HepG2 (cell line): ENCODE results near the gene GLB1L. TPM values are rescaled to one million over a fixed set of nuclear protein-coding genes. Genes with fewer than 3 reads are reported as not detected.

Experiments used
- KLF9 ChIP-seq: IDR thresholded peaks from 2 replicates; pipeline ENCODE4 v1.6.1; 2016; ENCODE audit warnings: low read depth
- LCORL ChIP-seq, 2 experiments: fragments of 450-650 bp in 1 of 2; sonication (generic) in 1 of 2; formaldehyde crosslinking in 1 of 2; IDR thresholded peaks; 2 replicates each; pipeline versions ENCODE4 v1.5.0 to v1.6.1; 2017 to 2020; ENCODE audit warnings: antibody characterized with exemption in 1 of 2, missing genetic modification reagents in 1 of 2
- NFYC ChIP-seq: IDR thresholded peaks from 2 replicates; pipeline ENCODE4 v1.6.1; 2016; ENCODE audit warnings: missing genetic modification reagents, missing compliant biosample characterization
- RARA ChIP-seq: IDR thresholded peaks from 2 replicates; pipeline ENCODE4 v1.6.1; 2016; ENCODE audit warnings: missing genetic modification reagents, missing compliant biosample characterization
- ZNF616 ChIP-seq: sonication (generic); formaldehyde crosslinking; IDR thresholded peaks from 2 replicates; pipeline ENCODE4 v1.5.0; 2020; ENCODE audit warnings: low read depth, mild to moderate bottlenecking, missing genetic modification reagents
- ZNF710 ChIP-seq: sonication (generic); formaldehyde crosslinking; IDR thresholded peaks from 2 replicates; pipeline ENCODE4 v1.5.0; 2020; ENCODE audit warnings: mild to moderate bottlenecking, missing genetic modification reagents, borderline replicate concordance
- polyA plus RNA-seq, 8 experiments: library from polyadenylated mRNA; depleted of rRNA in 3 of 8; stranded (reverse) in 7 of 8; unstranded in 1 of 8; fragments of >200 nt; fragmentation: Illumina TruSeq in 4 of 8; extraction: Trizol in 4 of 8; gene quantifications; 2 replicates each; pipeline versions ENCODE4 v1.2.1 to v1.2.3, GENCODE V29; 2011 to 2016; ENCODE audit warnings: low read depth in 4 of 8, missing spikeins in 1 of 8, mixed read lengths in 1 of 8; ENCODE audit not compliant: insufficient read depth in 1 of 8
- total RNA-seq, 5 experiments: library from RNA; depleted of rRNA; stranded (reverse); fragments of >200 nt; fragmentation: Illumina TruSeq; extraction: Trizol; gene quantifications; 2 replicates each; pipeline ENCODE4 v1.2.3, GENCODE V29; 2016; ENCODE audit warnings: low read depth in 1 of 5
- TF ChIP-seq, protein P1 (sequence below): sonication (generic); formaldehyde crosslinking; IDR thresholded peaks from 2 replicates; pipeline ENCODE4 v1.4.0; 2020; ENCODE audit warnings: missing genetic modification reagents
- TF ChIP-seq, protein P2 (sequence below): sonication (generic); formaldehyde crosslinking; IDR thresholded peaks from 2 replicates; pipeline ENCODE4 v1.4.0; 2020; ENCODE audit warnings: missing genetic modification reagents, mild to moderate bottlenecking, borderline replicate concordance
- TF ChIP-seq, protein P3 (sequence below): sonication (generic); formaldehyde crosslinking; IDR thresholded peaks from 2 replicates; pipeline ENCODE4 v1.4.0; 2020; ENCODE audit warnings: missing genetic modification reagents

GLB1L gene
- total and polyA plus RNA-seq, 2 of the 13 experiments (the other 11 are each of a cell fraction or from before 2014, with no cell fraction given), result 6.8 to 7.3 TPM

GRCh38 chr2:219245148-219245898, at the start of gene GLB1L, which contains the start of gene STK16 (continued):
- TF ChIP-seq, protein P1, sequence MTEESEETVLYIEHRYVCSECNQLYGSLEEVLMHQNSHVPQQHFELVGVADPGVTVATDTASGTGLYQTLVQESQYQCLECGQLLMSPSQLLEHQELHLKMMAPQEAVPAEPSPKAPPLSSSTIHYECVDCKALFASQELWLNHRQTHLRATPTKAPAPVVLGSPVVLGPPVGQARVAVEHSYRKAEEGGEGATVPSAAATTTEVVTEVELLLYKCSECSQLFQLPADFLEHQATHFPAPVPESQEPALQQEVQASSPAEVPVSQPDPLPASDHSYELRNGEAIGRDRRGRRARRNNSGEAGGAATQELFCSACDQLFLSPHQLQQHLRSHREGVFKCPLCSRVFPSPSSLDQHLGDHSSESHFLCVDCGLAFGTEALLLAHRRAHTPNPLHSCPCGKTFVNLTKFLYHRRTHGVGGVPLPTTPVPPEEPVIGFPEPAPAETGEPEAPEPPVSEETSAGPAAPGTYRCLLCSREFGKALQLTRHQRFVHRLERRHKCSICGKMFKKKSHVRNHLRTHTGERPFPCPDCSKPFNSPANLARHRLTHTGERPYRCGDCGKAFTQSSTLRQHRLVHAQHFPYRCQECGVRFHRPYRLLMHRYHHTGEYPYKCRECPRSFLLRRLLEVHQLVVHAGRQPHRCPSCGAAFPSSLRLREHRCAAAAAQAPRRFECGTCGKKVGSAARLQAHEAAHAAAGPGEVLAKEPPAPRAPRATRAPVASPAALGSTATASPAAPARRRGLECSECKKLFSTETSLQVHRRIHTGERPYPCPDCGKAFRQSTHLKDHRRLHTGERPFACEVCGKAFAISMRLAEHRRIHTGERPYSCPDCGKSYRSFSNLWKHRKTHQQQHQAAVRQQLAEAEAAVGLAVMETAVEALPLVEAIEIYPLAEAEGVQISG, result peak; percentile 96
- TF ChIP-seq ZNF710 (CRISPR knock-in tag) (peak; percentile 64; the same call in 1 of the 2 replicates), LCORL (IDR thresholded peaks at IDR 0.05) (no peak), LCORL (CRISPR knock-in tag; IDR thresholded peaks at IDR 0.05) (peak; percentile 77), ZNF616 (CRISPR knock-in tag) (no peak), KLF9 (peak; percentile 49; the same call in 1 of the 2 replicates), NFYC (CRISPR knock-in tag) (peak; percentile 40; the same call in 1 of the 2 replicates), RARA (CRISPR knock-in tag) (peak; percentile 39; the same call in 1 of the 2 replicates)
- TF ChIP-seq, protein P2, sequence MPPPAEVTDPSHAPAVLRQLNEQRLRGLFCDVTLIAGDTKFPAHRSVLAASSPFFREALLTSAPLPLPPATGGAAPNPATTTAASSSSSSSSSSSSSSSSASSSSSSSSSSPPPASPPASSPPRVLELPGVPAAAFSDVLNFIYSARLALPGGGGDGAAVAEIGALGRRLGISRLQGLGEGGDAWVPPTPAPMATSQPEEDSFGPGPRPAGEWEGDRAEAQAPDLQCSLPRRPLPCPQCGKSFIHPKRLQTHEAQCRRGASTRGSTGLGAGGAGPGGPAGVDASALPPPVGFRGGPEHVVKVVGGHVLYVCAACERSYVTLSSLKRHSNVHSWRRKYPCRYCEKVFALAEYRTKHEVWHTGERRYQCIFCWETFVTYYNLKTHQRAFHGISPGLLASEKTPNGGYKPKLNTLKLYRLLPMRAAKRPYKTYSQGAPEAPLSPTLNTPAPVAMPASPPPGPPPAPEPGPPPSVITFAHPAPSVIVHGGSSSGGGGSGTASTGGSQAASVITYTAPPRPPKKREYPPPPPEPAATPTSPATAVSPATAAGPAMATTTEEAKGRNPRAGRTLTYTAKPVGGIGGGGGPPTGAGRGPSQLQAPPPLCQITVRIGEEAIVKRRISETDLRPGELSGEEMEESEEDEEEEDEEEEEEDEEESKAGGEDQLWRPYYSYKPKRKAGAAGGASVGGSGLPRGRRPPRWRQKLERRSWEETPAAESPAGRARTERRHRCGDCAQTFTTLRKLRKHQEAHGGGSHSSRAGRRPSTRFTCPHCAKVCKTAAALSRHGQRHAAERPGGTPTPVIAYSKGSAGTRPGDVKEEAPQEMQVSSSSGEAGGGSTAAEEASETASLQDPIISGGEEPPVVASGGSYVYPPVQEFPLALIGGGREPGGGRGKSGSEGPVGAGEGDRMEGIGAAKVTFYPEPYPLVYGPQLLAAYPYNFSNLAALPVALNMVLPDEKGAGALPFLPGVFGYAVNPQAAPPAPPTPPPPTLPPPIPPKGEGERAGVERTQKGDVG (CRISPR knock-in tag), result peak; percentile 94
- TF ChIP-seq, protein P3, sequence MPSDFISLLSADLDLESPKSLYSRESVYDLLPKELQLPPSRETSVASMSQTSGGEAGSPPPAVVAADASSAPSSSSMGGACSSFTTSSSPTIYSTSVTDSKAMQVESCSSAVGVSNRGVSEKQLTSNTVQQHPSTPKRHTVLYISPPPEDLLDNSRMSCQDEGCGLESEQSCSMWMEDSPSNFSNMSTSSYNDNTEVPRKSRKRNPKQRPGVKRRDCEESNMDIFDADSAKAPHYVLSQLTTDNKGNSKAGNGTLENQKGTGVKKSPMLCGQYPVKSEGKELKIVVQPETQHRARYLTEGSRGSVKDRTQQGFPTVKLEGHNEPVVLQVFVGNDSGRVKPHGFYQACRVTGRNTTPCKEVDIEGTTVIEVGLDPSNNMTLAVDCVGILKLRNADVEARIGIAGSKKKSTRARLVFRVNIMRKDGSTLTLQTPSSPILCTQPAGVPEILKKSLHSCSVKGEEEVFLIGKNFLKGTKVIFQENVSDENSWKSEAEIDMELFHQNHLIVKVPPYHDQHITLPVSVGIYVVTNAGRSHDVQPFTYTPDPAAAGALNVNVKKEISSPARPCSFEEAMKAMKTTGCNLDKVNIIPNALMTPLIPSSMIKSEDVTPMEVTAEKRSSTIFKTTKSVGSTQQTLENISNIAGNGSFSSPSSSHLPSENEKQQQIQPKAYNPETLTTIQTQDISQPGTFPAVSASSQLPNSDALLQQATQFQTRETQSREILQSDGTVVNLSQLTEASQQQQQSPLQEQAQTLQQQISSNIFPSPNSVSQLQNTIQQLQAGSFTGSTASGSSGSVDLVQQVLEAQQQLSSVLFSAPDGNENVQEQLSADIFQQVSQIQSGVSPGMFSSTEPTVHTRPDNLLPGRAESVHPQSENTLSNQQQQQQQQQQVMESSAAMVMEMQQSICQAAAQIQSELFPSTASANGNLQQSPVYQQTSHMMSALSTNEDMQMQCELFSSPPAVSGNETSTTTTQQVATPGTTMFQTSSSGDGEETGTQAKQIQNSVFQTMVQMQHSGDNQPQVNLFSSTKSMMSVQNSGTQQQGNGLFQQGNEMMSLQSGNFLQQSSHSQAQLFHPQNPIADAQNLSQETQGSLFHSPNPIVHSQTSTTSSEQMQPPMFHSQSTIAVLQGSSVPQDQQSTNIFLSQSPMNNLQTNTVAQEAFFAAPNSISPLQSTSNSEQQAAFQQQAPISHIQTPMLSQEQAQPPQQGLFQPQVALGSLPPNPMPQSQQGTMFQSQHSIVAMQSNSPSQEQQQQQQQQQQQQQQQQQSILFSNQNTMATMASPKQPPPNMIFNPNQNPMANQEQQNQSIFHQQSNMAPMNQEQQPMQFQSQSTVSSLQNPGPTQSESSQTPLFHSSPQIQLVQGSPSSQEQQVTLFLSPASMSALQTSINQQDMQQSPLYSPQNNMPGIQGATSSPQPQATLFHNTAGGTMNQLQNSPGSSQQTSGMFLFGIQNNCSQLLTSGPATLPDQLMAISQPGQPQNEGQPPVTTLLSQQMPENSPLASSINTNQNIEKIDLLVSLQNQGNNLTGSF (CRISPR knock-in tag), result peak; percentile 42; the same call in 1 of the 2 replicates
